H1 (cell line): Measurements from ENCODE around the gene BRD2. TPM values are rescaled to one million over a fixed set of nuclear protein-coding genes. Genes with fewer than 3 reads are reported as not detected.
A peak's percentile ranks its signal among the peaks of the same experiment; 100 is the strongest.

Experiments used
- CTCF ChIA-PET: fragments of 300-600 bp; sonication (Branson Sonifier 250); formaldehyde crosslinking; loops from one replicate; lab custom pipeline; 2021; ENCODE audit not compliant: partially characterized antibody; lab: Charles Lee
- POLR2A ChIA-PET: fragments of 300-600 bp; sonication (Branson Sonifier 250); formaldehyde crosslinking; loops from one replicate; lab custom pipeline; 2021; ENCODE audit warnings: inconsistent platforms; ENCODE audit not compliant: partially characterized antibody; lab: Charles Lee
- DNase-seq, 2 experiments: peaks; one replicate each; pipeline versions ENCODE4 v3.0.0 to v3.0.0-alpha.2; 2010 to 2022; ENCODE audit warnings: low spot score in 2 of 2, low read depth in 1 of 2, mixed read lengths in 1 of 2
- FAIRE-seq: peaks from 2 replicates; lab custom pipeline; 2011; peaks lifted over from hg19 to GRCh38; lab: Jason Lieb, UNC
- H2AFZ ChIP-seq: 2 replicates; pipeline ENCODE4 v1.8.1; 2012; ENCODE audit warnings: low read length, inconsistent platforms
- H2AK5ac ChIP-seq: 2 replicates; pipeline ENCODE4 v1.6.1; 2013; ENCODE audit warnings: low read depth, low read length
- H2BK120ac ChIP-seq: replicated peaks from 2 replicates; pipeline ENCODE3; 2013; ENCODE audit warnings: low read depth, low read length, inconsistent platforms
- H2BK12ac ChIP-seq: 2 replicates; pipeline ENCODE4 v1.6.1; 2013; ENCODE audit warnings: low read depth, low read length
- H2BK15ac ChIP-seq: 2 replicates; pipeline ENCODE4 v1.6.1; 2013; ENCODE audit warnings: low read length
- H2BK20ac ChIP-seq: 2 replicates; pipeline ENCODE4 v1.6.1; 2013; ENCODE audit warnings: low read length
- H2BK5ac ChIP-seq: 2 replicates; pipeline ENCODE4 v1.6.1; 2013; ENCODE audit warnings: low read depth, low read length
- H3K14ac ChIP-seq: 2 replicates; pipeline ENCODE4 v1.6.1; 2013; ENCODE audit warnings: inconsistent platforms; ENCODE audit not compliant: insufficient read length
- H3K18ac ChIP-seq: 2 replicates; pipeline ENCODE4 v1.6.1; 2013; ENCODE audit warnings: low read length; ENCODE audit errors: extremely low read depth
- H3K23ac ChIP-seq: 2 replicates; pipeline ENCODE4 v1.6.1; 2013; ENCODE audit warnings: inconsistent platforms; ENCODE audit not compliant: insufficient read length
- H3K23me2 ChIP-seq: 2 replicates; pipeline ENCODE4 v1.6.1; 2013; ENCODE audit warnings: low read depth, low read length
- H3K27ac ChIP-seq: 2 replicates; pipeline ENCODE4 v1.6.1; 2011; ENCODE audit warnings: low read depth, low read length, inconsistent platforms
- H3K27me3 ChIP-seq, 4 experiments: replicated peaks in 1 of 4; 1 replicate in 1 of 4; 2 replicates in 3 of 4; pipeline versions ENCODE4 v1.6.1 to v1.8.1; 2011 to 2013; ENCODE audit warnings: low read length in 3 of 4, mild to moderate bottlenecking in 3 of 4, inconsistent platforms in 2 of 4, mixed read lengths in 2 of 4, moderate library complexity in 1 of 4; ENCODE audit not compliant: control insufficient read depth in 3 of 4, insufficient read depth in 3 of 4; ENCODE audit errors: extremely low read depth in 1 of 4
- H3K36me3 ChIP-seq, 4 experiments: 2 replicates each; pipeline versions ENCODE4 v1.6.1 to v1.8.1; 2011 to 2013; ENCODE audit warnings: mild to moderate bottlenecking in 4 of 4, low read length in 3 of 4, moderate library complexity in 2 of 4, control low read depth in 1 of 4, inconsistent platforms in 1 of 4; ENCODE audit not compliant: insufficient read depth in 4 of 4, control insufficient read depth in 2 of 4
- H3K4ac ChIP-seq: replicated peaks from 2 replicates; pipeline ENCODE3; 2013; ENCODE audit warnings: low read length, low read depth, mixed read lengths, inconsistent platforms; ENCODE audit not compliant: insufficient read length
- H3K4me1 ChIP-seq, 4 experiments: replicated peaks in 1 of 4; 1 replicate in 1 of 4; 2 replicates in 3 of 4; pipeline versions ENCODE4 v1.6.1 to v1.8.1; 2011 to 2013; ENCODE audit warnings: low read length in 3 of 4, inconsistent platforms in 2 of 4, mixed read lengths in 1 of 4; ENCODE audit not compliant: insufficient read depth in 4 of 4, control insufficient read depth in 3 of 4
- H3K4me2 ChIP-seq, 2 experiments: 2 replicates each; pipeline versions ENCODE4 v1.6.1 to v1.8.1; 2011 to 2013; ENCODE audit warnings: low read depth in 2 of 2, low read length in 2 of 2, control low read depth in 1 of 2, inconsistent platforms in 1 of 2, mild to moderate bottlenecking in 1 of 2; ENCODE audit not compliant: insufficient read depth in 1 of 2
- H3K4me3 ChIP-seq, 4 experiments: fragments of 200-600, 300-600 bp in 1 of 4; sonication (generic), shearing (Covaris generic), sonication (Bioruptor Twin) in 1 of 4; 2 replicates each; pipeline versions ENCODE4 v1.5.1 to v1.8.1; 2011 to 2016; ENCODE audit warnings: low read length in 4 of 4, low read depth in 3 of 4, control low read depth in 2 of 4, inconsistent platforms in 2 of 4, mild to moderate bottlenecking in 2 of 4, mixed read lengths in 1 of 4, moderate library complexity in 1 of 4; ENCODE audit not compliant: insufficient read depth in 2 of 4; ENCODE audit errors: extremely low read depth in 1 of 4
- H3K56ac ChIP-seq: replicated peaks from 2 replicates; pipeline ENCODE3; 2013; ENCODE audit warnings: low read depth, mild to moderate bottlenecking, mixed read lengths, low read length, inconsistent platforms; ENCODE audit not compliant: insufficient read length
- H3K79me1 ChIP-seq: 2 replicates; pipeline ENCODE4 v1.6.1; 2013; ENCODE audit warnings: low read depth, low read length, control low read depth
- H3K79me2 ChIP-seq, 2 experiments: 2 replicates each; pipeline versions ENCODE4 v1.6.1 to v1.8.1; 2012 to 2013; ENCODE audit warnings: low read length in 2 of 2, mild to moderate bottlenecking in 2 of 2, inconsistent platforms in 1 of 2; ENCODE audit not compliant: insufficient read depth in 2 of 2, control insufficient read depth in 1 of 2
- H3K9ac ChIP-seq, 4 experiments: replicated peaks in 1 of 4; 1 replicate in 1 of 4; 2 replicates in 3 of 4; pipeline versions ENCODE4 v1.6.1 to v1.8.1; 2011 to 2013; ENCODE audit warnings: low read depth in 3 of 4, low read length in 3 of 4, control low read depth in 2 of 4, mild to moderate bottlenecking in 2 of 4, moderate library complexity in 2 of 4, inconsistent platforms in 1 of 4; ENCODE audit errors: extremely low read depth in 1 of 4
- H3K9me3 ChIP-seq, 2 experiments: 2 replicates each; pipeline versions ENCODE4 v1.6.1 to v1.8.1; 2012 to 2013; ENCODE audit warnings: mild to moderate bottlenecking in 2 of 2, moderate library complexity in 2 of 2, control low read depth in 1 of 2, inconsistent platforms in 1 of 2, low read depth in 1 of 2, low read length in 1 of 2, mixed read lengths in 1 of 2; ENCODE audit not compliant: insufficient read depth in 2 of 2
- H4K20me1 ChIP-seq, 2 experiments: replicated peaks in 1 of 2; 2 replicates each; pipeline versions ENCODE3 to v1.8.1; 2011 to 2013; ENCODE audit warnings: inconsistent platforms in 2 of 2, low read length in 2 of 2, mild to moderate bottlenecking in 1 of 2; ENCODE audit not compliant: insufficient read depth in 2 of 2, control insufficient read depth in 1 of 2
- H4K5ac ChIP-seq: 2 replicates; pipeline ENCODE4 v1.6.1; 2013; ENCODE audit warnings: low read length, low read depth, mixed read lengths, inconsistent platforms; ENCODE audit not compliant: insufficient read length
- H4K8ac ChIP-seq: 2 replicates; pipeline ENCODE4 v1.8.0; 2013; ENCODE audit warnings: mild to moderate bottlenecking, moderate library complexity, low read length, inconsistent platforms; ENCODE audit not compliant: insufficient read depth; ENCODE audit errors: extremely low read depth
- H4K91ac ChIP-seq: replicated peaks from 2 replicates; pipeline ENCODE3; 2013; ENCODE audit warnings: low read length, mixed read lengths, inconsistent platforms; ENCODE audit not compliant: insufficient read length
- BRCA1 ChIP-seq: IDR thresholded peaks from 2 replicates; pipeline ENCODE4 v1.6.1; 2012; ENCODE audit warnings: low read depth, low read length, improper control_type of control experiment
- GTF2F1 ChIP-seq: IDR thresholded peaks from 2 replicates; pipeline ENCODE4 v1.6.1; 2012; ENCODE audit warnings: low read depth, low read length, improper control_type of control experiment, borderline replicate concordance
- JUND ChIP-seq: IDR thresholded peaks from 2 replicates; pipeline ENCODE4 v1.6.1; 2011; ENCODE audit warnings: mild to moderate bottlenecking, improper control_type of control experiment, low read length
- SIN3A ChIP-seq, 2 experiments: IDR thresholded peaks in 1 of 2; conservative IDR thresholded peaks in 1 of 2; 2 replicates each; pipeline ENCODE4 v1.6.1; 2011 to 2012; ENCODE audit warnings: low read length in 2 of 2, improper control_type of control experiment in 1 of 2, low read depth in 1 of 2, mild to moderate bottlenecking in 1 of 2
- SP1 ChIP-seq: IDR thresholded peaks from 2 replicates; pipeline ENCODE4 v1.6.1; 2011; ENCODE audit warnings: low read depth, low read length
- TAF1 ChIP-seq: IDR thresholded peaks from 2 replicates; pipeline ENCODE4 v1.6.1; 2011; ENCODE audit warnings: mild to moderate bottlenecking, low read depth, low read length
- TEAD4 ChIP-seq: IDR thresholded peaks from 2 replicates; pipeline ENCODE4 v1.6.1; 2012; ENCODE audit warnings: low read depth, low read length, inconsistent platforms, mixed read lengths
- YY1 ChIP-seq: IDR thresholded peaks from 2 replicates; pipeline ENCODE4 v1.6.1; 2011; ENCODE audit warnings: low read depth, mild to moderate bottlenecking, low read length
- WGBS, 2 experiments: shearing (Covaris generic) in 1 of 2; methylation state at CpG; one replicate each; pipeline versions ENCODE4 v1.1.6 to v1.1.7; 2013 to 2015; ENCODE audit warnings: low lambda C conversion rate in 2 of 2, mixed read lengths in 2 of 2, inconsistent platforms in 1 of 2, low coverage in 1 of 2, missing lambda C conversion rate in 1 of 2; ENCODE audit not compliant: insufficient replicate concordance in 2 of 2, insufficient coverage in 1 of 2, insufficient read length in 1 of 2; ENCODE audit errors: extremely low coverage in 1 of 2, missing lambda C conversion rate in 1 of 2; 5-methylcytosine and 5-hydroxymethylcytosine counted together
- long read RNA-seq, 2 experiments: library from RNA in 1 of 2; library from capped mRNA in 1 of 2; stranded (forward); transcript quantifications; one replicate each; pipeline ENCODE4 v2.0.0, GENCODE V29; 2021; ENCODE audit warnings: inconsistent platforms in 1 of 2
- polyA minus RNA-seq, 3 experiments: library from RNA; depleted of rRNA, polyadenylated mRNA; stranded (reverse); fragments of >200 nt; gene quantifications; 1 replicate in 2 of 3; 2 replicates in 1 of 3; pipeline ENCODE4 v1.2.3, GENCODE V29; 2011
- polyA plus RNA-seq, 7 experiments: library from polyadenylated mRNA; depleted of rRNA in 3 of 7; stranded (reverse) in 5 of 7; unstranded in 2 of 7; fragments of >200 nt in 5 of 7; fragments of 200-250 nt in 2 of 7; gene quantifications; 1 replicate in 5 of 7; 2 replicates in 1 of 7; 4 replicates in 1 of 7; pipeline versions ENCODE4 v1.2.1 to v1.2.3, GENCODE V29; 2011 to 2013; ENCODE audit warnings: missing spikeins in 2 of 7, mixed read lengths in 2 of 7
- total RNA-seq: library from RNA; stranded (reverse); fragmentation: NEBNext Ultra II Directional; extraction: Animal tissue kit (Norgen Biotek cat#: 25700); gene quantifications from 2 replicates; pipeline ENCODE4 v1.2.1, GENCODE V29; 2021

The BRD2 gene
- 179 and 185 TPM in 2 replicates for total RNA-seq
- polyA plus RNA-seq (2011; rRNA removed), result 101 and 132 TPM in 2 replicates
- polyA plus RNA-seq (2011; cell fraction: cytosol; rRNA removed), result 118 TPM
- 277 TPM for polyA plus RNA-seq (2011; cell fraction: nucleus; rRNA removed)
- polyA plus RNA-seq (2012, experiment 1 of 2), result 160 to 229 TPM (median 169 TPM) in 4 replicates
- 108 TPM for polyA plus RNA-seq (2012, experiment 2 of 2)
- polyA plus RNA-seq (2013, experiment 1 of 2), result 146 TPM
- 135 TPM for polyA plus RNA-seq (2013, experiment 2 of 2)
- 120 and 132 TPM in 2 replicates for polyA minus RNA-seq (2011; rRNA and poly(A)+ RNA removed)
- 85.9 TPM for polyA minus RNA-seq (2011; cell fraction: cytosol; rRNA and poly(A)+ RNA removed)
- 174 TPM for polyA minus RNA-seq (2011; cell fraction: nucleus; rRNA and poly(A)+ RNA removed)
- long read RNA-seq, experiment 1, full-length matches to known transcripts, result 4 of 64 reads
- long read RNA-seq, experiment 1, partial matches to known transcripts, result 45 of 64 reads
- long read RNA-seq, experiment 1, other reads (novel, unspliced or antisense), result 15 of 64 reads
- long read RNA-seq, experiment 2, transcript BRD2-211 (3 exons, 759 nt), result major isoform, 6 of 16 reads
- long read RNA-seq, experiment 2, partial matches to known transcripts, result 4 of 16 reads
- long read RNA-seq, experiment 2, other reads (novel, unspliced or antisense), result 2 of 16 reads

- H3K4me2 ChIP-seq, result peak within 1 kb of the TSS; percentile 75 to 76
- H2BK12ac ChIP-seq, result peak within 1 kb of the TSS; percentile 100
- peak within 1 kb of the TSS; percentile 100 for H2AK5ac ChIP-seq
- H3K4me1 ChIP-seq, result peaks cover 0 to 5% (median under 1%) of the 10 kb centered on the region in 4 experiments; a peak in 3 of 7 replicates
- peaks cover 14 to 72% of the 10 kb centered on the region in 2 experiments for H3K79me2 ChIP-seq
- DNase-seq, result peak in 1 of 2 experiments; percentile 94
- H2AFZ ChIP-seq, result no peak within 1 kb of the TSS
- peaks cover 10% of the 10 kb centered on the region for H3K23me2 ChIP-seq
- H3K4ac ChIP-seq, result peak within 1 kb of the TSS; percentile 100
- no peaks in the 10 kb centered on the region; the same call in 1 of the 2 replicates for H3K79me1 ChIP-seq
- peaks cover 10 to 11% of the 10 kb centered on the region in 2 experiments for H4K20me1 ChIP-seq
- peak within 1 kb of the TSS; percentile 93 for H3K23ac ChIP-seq
- H3K9me3 ChIP-seq, result no peaks in the 10 kb centered on the region; a peak in 2 of 4 replicates
- H4K91ac ChIP-seq, result peak within 1 kb of the TSS; percentile 100
- H2BK120ac ChIP-seq, result peak within 1 kb of the TSS; percentile 99
- peak within 1 kb of the TSS; percentile 100 for H3K18ac ChIP-seq
- H4K8ac ChIP-seq, result peak within 1 kb of the TSS; percentile 100
- ChIA-PET CTCF (interaction anchor here (1.0 to 14.6 kb wide), 12 partner anchors 9 to 313 kb away, joined by 3 to 168 read pairs (median 6); partner anchors contain the start of genes HLA-DMA and TAP2), POLR2A (interaction anchor here (0.6 to 33.3 kb wide), 21 partner anchors 2 to 791 kb away, joined by 3 to 1158 read pairs (median 4); partner anchors contain the start of genes B3GALT4, BRD2, HLA-DMA and HLA-DMB)
- 2% methylated on average over 32 of the region's 62 CpGs; no CpG with 5 or more reads in 1 of the 2 experiments for WGBS, 2 experiments
- H3K4me3 ChIP-seq, result peak within 1 kb of the TSS; percentile 90 to 99 (median 98)
- H3K27me3 ChIP-seq, result no peaks in the 10 kb centered on the region
- peak within 1 kb of the TSS; percentile 72; the same call in 1 of the 2 replicates for H2BK20ac ChIP-seq
- FAIRE-seq, result no peak
- peaks cover under 1 to 13% (median 7%) of the 10 kb centered on the region in 4 experiments; a peak in 5 of 8 replicates for H3K36me3 ChIP-seq
- peak within 1 kb of the TSS; percentile 99 for H3K27ac ChIP-seq
- peak within 1 kb of the TSS; percentile 99 for H4K5ac ChIP-seq
- peak within 1 kb of the TSS; percentile 100 for H2BK5ac ChIP-seq
- H3K14ac ChIP-seq, result peak within 1 kb of the TSS; percentile 100
- H2BK15ac ChIP-seq, result peak within 1 kb of the TSS; percentile 92; the same call in 1 of the 2 replicates
- peak within 1 kb of the TSS; percentile 96 to 100 (median 100) for H3K9ac ChIP-seq
- peak within 1 kb of the TSS; percentile 98 for H3K56ac ChIP-seq
- peak; percentile 75 for TF ChIP-seq TAF1
- TF ChIP-seq JUND, result no peak; the same call in 1 of the 2 replicates
- TF ChIP-seq SP1, result no peak
- peak; percentile 28 to 60; a peak in 2 of 4 replicates for TF ChIP-seq SIN3A (conservative IDR thresholded peaks at IDR 0.05 in 1 of 2, IDR thresholded peaks at IDR 0.05 in 1 of 2; ENCODE audit: low read depth in 1 of 2, low read length in 2 of 2)
- no peak for TF ChIP-seq BRCA1
- TF ChIP-seq YY1, result peak; percentile 91
- TF ChIP-seq GTF2F1, result no peak
- TF ChIP-seq TEAD4, result no peak
These were observed at the start of gene BRD2 for GRCh38 chr6:32968093-32968866. BRD2 (plus strand) TSS chr6:32968594; CDS start chr6:32972899, 4,305 bp downstream.
